Measurements from ENCODE around the gene ADAM19.

- TF ChIP-seq CTCF (IDR thresholded peaks at IDR 0.05) = no peak
- TF ChIP-seq EP300 (IDR thresholded peaks at IDR 0.05) = no peak
- no peak for TF ChIP-seq POLR2A (IDR thresholded peaks at IDR 0.05)
Observed at GRCh38 chr5:157581901-157582300, 6.3 kb upstream of the ADAM19 start.

All from ovary (tissue), 3 donors.